Body of pancreas (tissue), 4 donors: Measurements from ENCODE around the gene CST3.

ENCODE experiments used
- POLR2A ChIP-seq, 3 donors: fragments of 450-650 bp; IDR thresholded peaks; one replicate each; pipeline ENCODE4 v1.6.1; 2016; ENCODE audit warnings: antibody characterized with exemption in 3 of 3, mild to moderate bottlenecking in 2 of 3
- TF ChIP-seq, protein P1 (sequence below), 7 experiments: fragments of 450-650 bp in 4 of 7; fragments of 200-600 bp in 3 of 7; sonication (generic) in 3 of 7; IDR thresholded peaks; one replicate each; pipeline ENCODE4 v1.5.1; 2016 to 2019; ENCODE audit warnings: antibody characterized with exemption in 7 of 7

- TF ChIP-seq POLR2A (IDR thresholded peaks at IDR 0.05), result no peak
- TF ChIP-seq, protein P1, sequence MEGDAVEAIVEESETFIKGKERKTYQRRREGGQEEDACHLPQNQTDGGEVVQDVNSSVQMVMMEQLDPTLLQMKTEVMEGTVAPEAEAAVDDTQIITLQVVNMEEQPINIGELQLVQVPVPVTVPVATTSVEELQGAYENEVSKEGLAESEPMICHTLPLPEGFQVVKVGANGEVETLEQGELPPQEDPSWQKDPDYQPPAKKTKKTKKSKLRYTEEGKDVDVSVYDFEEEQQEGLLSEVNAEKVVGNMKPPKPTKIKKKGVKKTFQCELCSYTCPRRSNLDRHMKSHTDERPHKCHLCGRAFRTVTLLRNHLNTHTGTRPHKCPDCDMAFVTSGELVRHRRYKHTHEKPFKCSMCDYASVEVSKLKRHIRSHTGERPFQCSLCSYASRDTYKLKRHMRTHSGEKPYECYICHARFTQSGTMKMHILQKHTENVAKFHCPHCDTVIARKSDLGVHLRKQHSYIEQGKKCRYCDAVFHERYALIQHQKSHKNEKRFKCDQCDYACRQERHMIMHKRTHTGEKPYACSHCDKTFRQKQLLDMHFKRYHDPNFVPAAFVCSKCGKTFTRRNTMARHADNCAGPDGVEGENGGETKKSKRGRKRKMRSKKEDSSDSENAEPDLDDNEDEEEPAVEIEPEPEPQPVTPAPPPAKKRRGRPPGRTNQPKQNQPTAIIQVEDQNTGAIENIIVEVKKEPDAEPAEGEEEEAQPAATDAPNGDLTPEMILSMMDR (IDR thresholded peaks at IDR 0.05), result no peak
Observed at GRCh38 chr20:23644164-23644563, 6.4 kb upstream of the CST3 start.
